Astrocyte (in vitro differentiated cells and primary cell): Measurements from ENCODE around the gene LACRT.

Experiments
- EZH2 ChIP-seq: IDR thresholded peaks from 2 replicates; pipeline ENCODE4 v1.6.1; 2012; ENCODE audit warnings: mild to moderate bottlenecking, low read length, inconsistent platforms; ENCODE audit not compliant: insufficient read depth
- TF ChIP-seq, protein P1 (sequence below): IDR thresholded peaks from 2 replicates; pipeline ENCODE4 v1.5.1; 2011; ENCODE audit warnings: low read depth, mild to moderate bottlenecking, inconsistent platforms, low read length, moderate library complexity; ENCODE audit not compliant: insufficient read depth

DNA sequence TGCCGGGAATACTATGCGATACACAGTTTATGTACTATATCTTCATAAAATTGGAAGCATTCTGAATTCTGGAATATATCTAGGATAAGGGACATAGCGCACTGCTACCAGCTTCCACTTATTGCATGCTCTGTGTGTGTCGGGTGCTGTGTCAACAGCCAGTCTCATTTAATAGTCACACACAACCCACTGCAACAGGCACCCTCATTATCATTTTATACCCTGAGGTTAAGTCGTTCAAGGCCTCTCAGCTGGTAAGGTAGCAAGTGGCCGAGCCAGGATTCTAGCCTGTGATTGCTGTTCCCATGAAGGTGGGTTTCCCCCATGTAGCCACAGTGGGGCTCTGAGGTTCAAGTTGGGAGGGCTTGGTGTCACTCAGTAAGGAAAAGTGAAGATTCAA, 53.3 kb downstream of the LACRT start:
- no peak for TF ChIP-seq EZH2
- TF ChIP-seq, protein P1, sequence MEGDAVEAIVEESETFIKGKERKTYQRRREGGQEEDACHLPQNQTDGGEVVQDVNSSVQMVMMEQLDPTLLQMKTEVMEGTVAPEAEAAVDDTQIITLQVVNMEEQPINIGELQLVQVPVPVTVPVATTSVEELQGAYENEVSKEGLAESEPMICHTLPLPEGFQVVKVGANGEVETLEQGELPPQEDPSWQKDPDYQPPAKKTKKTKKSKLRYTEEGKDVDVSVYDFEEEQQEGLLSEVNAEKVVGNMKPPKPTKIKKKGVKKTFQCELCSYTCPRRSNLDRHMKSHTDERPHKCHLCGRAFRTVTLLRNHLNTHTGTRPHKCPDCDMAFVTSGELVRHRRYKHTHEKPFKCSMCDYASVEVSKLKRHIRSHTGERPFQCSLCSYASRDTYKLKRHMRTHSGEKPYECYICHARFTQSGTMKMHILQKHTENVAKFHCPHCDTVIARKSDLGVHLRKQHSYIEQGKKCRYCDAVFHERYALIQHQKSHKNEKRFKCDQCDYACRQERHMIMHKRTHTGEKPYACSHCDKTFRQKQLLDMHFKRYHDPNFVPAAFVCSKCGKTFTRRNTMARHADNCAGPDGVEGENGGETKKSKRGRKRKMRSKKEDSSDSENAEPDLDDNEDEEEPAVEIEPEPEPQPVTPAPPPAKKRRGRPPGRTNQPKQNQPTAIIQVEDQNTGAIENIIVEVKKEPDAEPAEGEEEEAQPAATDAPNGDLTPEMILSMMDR: no peak
